ENCODE measurements around the gene DNAJB12. TPM values are rescaled to one million over a fixed set of nuclear protein-coding genes. Genes with fewer than 3 reads are reported as not detected.

Gene DNAJB12
- total RNA-seq, 1 experiment from 2014 or later = 30.9 TPM

DNA sequence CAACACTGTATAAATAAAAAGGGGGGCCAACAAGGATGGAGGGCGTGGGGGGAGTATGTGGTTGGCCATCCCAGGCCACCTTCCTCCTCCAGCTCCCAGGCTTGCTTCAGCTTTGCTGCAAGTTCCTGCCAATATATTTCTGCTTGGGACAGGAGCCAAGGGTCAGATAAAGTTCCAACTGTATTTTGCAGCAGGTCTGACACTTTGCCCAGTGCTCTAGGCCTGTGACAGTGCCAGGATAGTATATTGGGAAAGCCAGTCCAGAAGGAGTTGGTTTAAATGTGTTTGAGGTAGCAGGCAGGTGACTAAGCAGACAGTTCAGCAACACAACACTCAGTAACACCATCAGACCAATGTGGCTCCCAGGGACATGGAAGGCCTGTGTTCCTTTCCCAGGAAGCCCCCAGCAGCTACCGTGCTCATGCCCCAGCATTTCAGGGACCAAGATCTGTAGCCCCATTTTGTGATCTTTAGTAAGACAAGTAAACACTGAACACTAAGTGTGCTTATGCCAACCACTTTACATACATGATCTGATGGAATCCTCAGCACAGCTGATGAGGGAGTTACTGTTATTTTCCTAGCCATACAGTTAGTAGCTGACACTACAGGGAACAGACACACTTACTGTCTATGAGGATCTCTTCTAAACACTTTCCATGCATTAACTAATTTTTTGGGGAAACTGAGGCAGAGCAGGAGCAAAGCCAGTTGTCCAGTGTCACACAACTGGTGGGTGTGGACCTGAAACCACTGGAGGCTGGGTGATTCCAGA, 38.9 kb downstream of the DNAJB12 start:
- H3K9me2 ChIP-seq (replicated peaks; ENCODE audit: low read length) = no peaks in the 10 kb centered on the region
- peak overlapping the region; percentile 77 for H3K27ac ChIP-seq (ENCODE audit: low read length)
- intact Hi-C loops (cut with micrococcal nuclease) = loop anchor here (1.0 kb wide), 1 partner anchor 41 kb away; no protein-coding TSS in a partner anchor
- CTCF ChIA-PET = no interaction called here
- peaks cover 4% of the 10 kb centered on the region for H3F3A ChIP-seq (ENCODE audit: low read length, unreplicated experiment)
- no peak overlapping the region for H2AFZ ChIP-seq (ENCODE audit: low read length)
- 0 out of 2 replicates have a peak overlapping the region, but pooled peaks have one; percentile 9 for H3K9ac ChIP-seq (ENCODE audit: low read length)
- ATAC-seq (peak; percentile 39), DNase-seq (peak; percentile 82)
- H4K20me1 ChIP-seq (ENCODE audit: low read length) = no peaks in the 10 kb centered on the region
- H3K4me3 ChIP-seq (ENCODE audit: low read length) = no peak overlapping the region
- no peaks in the 10 kb centered on the region for H3K9me3 ChIP-seq (ENCODE audit: low read length)
- peaks cover 46% of the 10 kb centered on the region for H3K4me1 ChIP-seq (ENCODE audit: insufficient read depth, low read length)
- no peaks in the 10 kb centered on the region for H3K79me2 ChIP-seq (ENCODE audit: low read length)
- TF ChIP-seq EZH2phosphoT487 (IDR thresholded peaks at IDR 0.05; ENCODE audit: borderline replicate concordance, low read length) (no peak), EZH2 (IDR thresholded peaks at IDR 0.05; ENCODE audit: low read length, unreplicated experiment) (no peak)
- TF ChIP-seq, protein P1, sequence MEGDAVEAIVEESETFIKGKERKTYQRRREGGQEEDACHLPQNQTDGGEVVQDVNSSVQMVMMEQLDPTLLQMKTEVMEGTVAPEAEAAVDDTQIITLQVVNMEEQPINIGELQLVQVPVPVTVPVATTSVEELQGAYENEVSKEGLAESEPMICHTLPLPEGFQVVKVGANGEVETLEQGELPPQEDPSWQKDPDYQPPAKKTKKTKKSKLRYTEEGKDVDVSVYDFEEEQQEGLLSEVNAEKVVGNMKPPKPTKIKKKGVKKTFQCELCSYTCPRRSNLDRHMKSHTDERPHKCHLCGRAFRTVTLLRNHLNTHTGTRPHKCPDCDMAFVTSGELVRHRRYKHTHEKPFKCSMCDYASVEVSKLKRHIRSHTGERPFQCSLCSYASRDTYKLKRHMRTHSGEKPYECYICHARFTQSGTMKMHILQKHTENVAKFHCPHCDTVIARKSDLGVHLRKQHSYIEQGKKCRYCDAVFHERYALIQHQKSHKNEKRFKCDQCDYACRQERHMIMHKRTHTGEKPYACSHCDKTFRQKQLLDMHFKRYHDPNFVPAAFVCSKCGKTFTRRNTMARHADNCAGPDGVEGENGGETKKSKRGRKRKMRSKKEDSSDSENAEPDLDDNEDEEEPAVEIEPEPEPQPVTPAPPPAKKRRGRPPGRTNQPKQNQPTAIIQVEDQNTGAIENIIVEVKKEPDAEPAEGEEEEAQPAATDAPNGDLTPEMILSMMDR (conservative IDR thresholded peaks at IDR 0.05; ENCODE audit: low read depth, low read length) = no peak
- POLR2A ChIA-PET (ENCODE audit: unreplicated experiment) = interaction anchor here (0.6 kb wide), 1 partner anchor 226 kb away, joined by 11 read pairs; no protein-coding TSS in a partner anchor
- H3K27me3 ChIP-seq (ENCODE audit: low read length) = no peaks in the 10 kb centered on the region
- no peaks in the 10 kb centered on the region for H3K36me3 ChIP-seq (ENCODE audit: low read depth, low read length)
- peak overlapping the region; percentile 33 for H3K4me2 ChIP-seq (ENCODE audit: low read length)
- no TSS peak for BruUV-seq (replicated peaks)

GRCh38 chr10:72315054-72315453, 39.7 kb downstream of the DNAJB12 start:
- Histone ChIP-seq H3F3A (ENCODE audit: low read length, unreplicated experiment) (no peaks in the 10 kb centered on the region), H3K79me2 (ENCODE audit: low read length) (no peaks in the 10 kb centered on the region), H4K20me1 (ENCODE audit: low read length) (no peaks in the 10 kb centered on the region), H3K9me2 (replicated peaks; ENCODE audit: low read length) (no peaks in the 10 kb centered on the region), H3K4me1 (ENCODE audit: insufficient read depth, low read length) (peaks cover 46% of the 10 kb centered on the region), H2AFZ (ENCODE audit: low read length) (no peak overlapping the region), H3K27ac (ENCODE audit: low read length) (peak overlapping the region; percentile 77), H3K9me3 (ENCODE audit: low read length) (no peaks in the 10 kb centered on the region), H3K27me3 (ENCODE audit: low read length) (no peaks in the 10 kb centered on the region), H3K9ac (ENCODE audit: low read length) (0 out of 2 replicates have a peak overlapping the region, but pooled peaks have one; percentile 9), H3K36me3 (ENCODE audit: low read depth, low read length) (no peaks in the 10 kb centered on the region), H3K4me3 (ENCODE audit: low read length) (no peak overlapping the region), H3K4me2 (ENCODE audit: low read length) (peak overlapping the region; percentile 33)
- intact Hi-C loops (cut with micrococcal nuclease) = loop anchor here (1.0 kb wide), 1 partner anchor 41 kb away; no protein-coding TSS in a partner anchor
- ATAC-seq = no peak
- CTCF ChIA-PET = no interaction called here
- no TSS peak for BruUV-seq (replicated peaks)
- DNase-seq = no peak
- TF ChIP-seq EZH2phosphoT487 (IDR thresholded peaks at IDR 0.05; ENCODE audit: borderline replicate concordance, low read length) = no peak
- TF ChIP-seq, protein P1 (conservative IDR thresholded peaks at IDR 0.05; ENCODE audit: low read depth, low read length) = no peak
- no peak for TF ChIP-seq EZH2 (IDR thresholded peaks at IDR 0.05; ENCODE audit: low read length, unreplicated experiment)
- POLR2A ChIA-PET (ENCODE audit: unreplicated experiment) = interaction anchor here (0.6 kb wide), 1 partner anchor 225 kb away, joined by 11 read pairs; no protein-coding TSS in a partner anchor

GRCh38 chr10:72314263-72314662, 40.5 kb downstream of the DNAJB12 start:
- peaks cover 48% of the 10 kb centered on the region for H3K4me1 ChIP-seq (ENCODE audit: insufficient read depth, low read length)
- CTCF ChIA-PET = no interaction called here

More at GRCh38 chr10:72314263-72314662, 40.5 kb downstream of the DNAJB12 start:
- Histone ChIP-seq H3K27me3 (ENCODE audit: low read length) (no peaks in the 10 kb centered on the region), H3F3A (ENCODE audit: low read length, unreplicated experiment) (no peaks in the 10 kb centered on the region), H3K9ac (ENCODE audit: low read length) (no peak overlapping the region), H3K4me2 (ENCODE audit: low read length) (no peak overlapping the region), H3K9me3 (ENCODE audit: low read length) (no peaks in the 10 kb centered on the region), H3K9me2 (replicated peaks; ENCODE audit: low read length) (no peaks in the 10 kb centered on the region), H3K27ac (ENCODE audit: low read length) (no peak overlapping the region), H3K36me3 (ENCODE audit: low read depth, low read length) (no peaks in the 10 kb centered on the region), H4K20me1 (ENCODE audit: low read length) (no peaks in the 10 kb centered on the region), H2AFZ (ENCODE audit: low read length) (no peak overlapping the region), H3K4me3 (ENCODE audit: low read length) (no peak overlapping the region), H3K79me2 (ENCODE audit: low read length) (no peaks in the 10 kb centered on the region)
- TF ChIP-seq EZH2 (IDR thresholded peaks at IDR 0.05; ENCODE audit: low read length, unreplicated experiment) = no peak
- TF ChIP-seq, protein P1 (conservative IDR thresholded peaks at IDR 0.05; ENCODE audit: low read depth, low read length) = no peak
- no peak for TF ChIP-seq EZH2phosphoT487 (IDR thresholded peaks at IDR 0.05; ENCODE audit: borderline replicate concordance, low read length)
- POLR2A ChIA-PET (ENCODE audit: unreplicated experiment) = no interaction called here
- BruUV-seq (replicated peaks) = no TSS peak
- ATAC-seq = no peak
- no peak for DNase-seq
- intact Hi-C loops (cut with micrococcal nuclease) = no loop called here
